Activated B cell treated with CpG ODN at 0.5 μM for 24 hours (primary cell): ENCODE data around the gene MGAT5. TPM values are rescaled to one million over a fixed set of nuclear protein-coding genes. Genes with fewer than 3 reads are reported as not detected.

ENCODE experiments used
- ATAC-seq: fragments of 200-7000 bp; cut with Tn5 transposase; one replicate; pipeline ENCODE4 v1.10.0; 2021; ENCODE audit warnings: low read depth, mild to moderate bottlenecking, moderate library complexity
- CTCF ChIA-PET: fragments of 350-600 bp; sonication (Branson Sonifier 250); formaldehyde crosslinking; loops from one replicate; lab custom pipeline; 2021; ENCODE audit warnings: antibody characterized with exemption; lab: Charles Lee
- POLR2A ChIA-PET: fragments of 350-600 bp; sonication (Branson Sonifier 250); formaldehyde crosslinking; loops from one replicate; lab custom pipeline; 2021; ENCODE audit warnings: antibody characterized with exemption; lab: Charles Lee
- DNase-seq: peaks from one replicate; pipeline ENCODE4 v3.0.0; 2022
- H3K27ac Mint-ChIP-seq: one replicate; pipeline ENCODE4 v1.8.0; 2020; ENCODE audit warnings: mixed read lengths
- H3K27me3 Mint-ChIP-seq: one replicate; pipeline ENCODE4 v1.8.0; 2021; ENCODE audit warnings: mixed read lengths
- H3K36me3 Mint-ChIP-seq: one replicate; pipeline ENCODE4 v1.8.0; 2021; ENCODE audit warnings: low read depth, mixed read lengths
- H3K4me1 Mint-ChIP-seq: one replicate; pipeline ENCODE4 v1.8.0; 2021; ENCODE audit warnings: mixed read lengths
- H3K4me3 Mint-ChIP-seq: one replicate; pipeline ENCODE4 v1.8.0; 2020; ENCODE audit warnings: mild to moderate bottlenecking, mixed read lengths
- H3K9me3 Mint-ChIP-seq: one replicate; pipeline ENCODE4 v1.8.0; 2020; ENCODE audit warnings: mixed read lengths
- CTCF ChIP-seq: fragments of 200-600 bp; IDR thresholded peaks from one replicate; pipeline ENCODE4 v1.8.0; 2022; ENCODE audit warnings: antibody characterized with exemption, mild to moderate bottlenecking
- intact Hi-C: fragments of 100-400 bp; cut with micrococcal nuclease; formaldehyde crosslinking; loops from one replicate; pipeline ENCODE4 v1.15.1; 2024
- total RNA-seq: library from RNA; stranded (reverse); gene quantifications from 2 replicates; pipeline ENCODE4 v1.2.3, GENCODE V29; 2022

MGAT5 gene
- total RNA-seq, 1 donor from 2014 or later, result 66.7 TPM

GRCh38 chr2:134420259-134420658 is 166.4 kb downstream of the MGAT5 start:
- CTCF ChIA-PET, result interaction anchor here (0.9 kb wide), 1 partner anchor 31 kb away, joined by 3 read pairs; no protein-coding TSS in a partner anchor
- POLR2A ChIA-PET, result no interaction called here
- H3K27ac Mint-ChIP-seq, result no peak overlapping the region
- H3K4me1 Mint-ChIP-seq, result no peaks in the 10 kb centered on the region
- intact Hi-C loops, result no loop called here
- H3K4me3 Mint-ChIP-seq, result no peak overlapping the region
- H3K36me3 Mint-ChIP-seq, result peaks cover 80% of the 10 kb centered on the region
- H3K27me3 Mint-ChIP-seq, result no peaks in the 10 kb centered on the region
- no peak for DNase-seq
- no peak for TF ChIP-seq CTCF
- H3K9me3 Mint-ChIP-seq, result no peaks in the 10 kb centered on the region
- ATAC-seq, result no peak

GRCh38 chr2:134420920-134421319 is 167.0 kb downstream of the MGAT5 start:
- H3K9me3 Mint-ChIP-seq, result no peaks in the 10 kb centered on the region
- H3K27me3 Mint-ChIP-seq, result no peaks in the 10 kb centered on the region
- H3K4me1 Mint-ChIP-seq, result peaks cover 2% of the 10 kb centered on the region
- peaks cover 80% of the 10 kb centered on the region for H3K36me3 Mint-ChIP-seq
- TF ChIP-seq CTCF, result no peak
- no peak overlapping the region for H3K4me3 Mint-ChIP-seq
- ChIA-PET CTCF (interaction anchor here (0.9 to 1.5 kb wide), 3 partner anchors 9 to 303 kb away, joined by 3 to 7 read pairs (median 4); no protein-coding TSS in a partner anchor), POLR2A (interaction anchor here (1.5 kb wide), 1 partner anchor 9 kb away, joined by 4 read pairs; no protein-coding TSS in a partner anchor)
- H3K27ac Mint-ChIP-seq, result no peak overlapping the region
- no peak for ATAC-seq
- DNase-seq, result no peak
- intact Hi-C loops, result no loop called here

- ChIA-PET CTCF (interaction anchor here (1.2 to 1.5 kb wide), 2 partner anchors 10 to 303 kb away, joined by 4 to 7 read pairs; no protein-coding TSS in a partner anchor), POLR2A (interaction anchor here (1.5 kb wide), 1 partner anchor 10 kb away, joined by 4 read pairs; no protein-coding TSS in a partner anchor)
- ATAC-seq, result no peak
- H3K4me1 Mint-ChIP-seq, result peaks cover 6% of the 10 kb centered on the region
- H3K9me3 Mint-ChIP-seq, result no peaks in the 10 kb centered on the region
- DNase-seq, result no peak
- no peak for TF ChIP-seq CTCF
- intact Hi-C loops, result no loop called here
- H3K27me3 Mint-ChIP-seq, result no peaks in the 10 kb centered on the region
- H3K4me3 Mint-ChIP-seq, result no peak overlapping the region
- H3K27ac Mint-ChIP-seq, result no peak overlapping the region
- H3K36me3 Mint-ChIP-seq, result peaks cover 82% of the 10 kb centered on the region
Observed at GRCh38 chr2:134421556-134422328, 167.9 kb downstream of the MGAT5 start.

GRCh38 chr2:134425724-134426496 is 172.0 kb downstream of the MGAT5 start:
- peaks cover 91% of the 10 kb centered on the region for H3K36me3 Mint-ChIP-seq
- H3K27ac Mint-ChIP-seq, result peak overlapping the region; percentile 84
- TF ChIP-seq CTCF, result no peak
- POLR2A ChIA-PET, result no interaction called here
- ATAC-seq (no peak), DNase-seq (no peak)
- intact Hi-C loops, result no loop called here
- no peaks in the 10 kb centered on the region for H3K9me3 Mint-ChIP-seq
- CTCF ChIA-PET, result no interaction called here
- no peaks in the 10 kb centered on the region for H3K27me3 Mint-ChIP-seq
- peaks cover 6% of the 10 kb centered on the region for H3K4me1 Mint-ChIP-seq
- no peak overlapping the region for H3K4me3 Mint-ChIP-seq

- no peak overlapping the region for H3K4me3 Mint-ChIP-seq
- no peaks in the 10 kb centered on the region for H3K9me3 Mint-ChIP-seq
- H3K36me3 Mint-ChIP-seq, result peaks cover 95% of the 10 kb centered on the region
- no peak for TF ChIP-seq CTCF
- intact Hi-C loops, result no loop called here
- CTCF ChIA-PET, result interaction anchor here (1.0 to 1.5 kb wide), 2 partner anchors 15 to 540 kb away, joined by 3 to 5 read pairs; no protein-coding TSS in a partner anchor
- H3K27ac Mint-ChIP-seq, result peak overlapping the region; percentile 84
- POLR2A ChIA-PET, result no interaction called here
- no peak for DNase-seq
- peaks cover 6% of the 10 kb centered on the region for H3K4me1 Mint-ChIP-seq
- H3K27me3 Mint-ChIP-seq, result no peaks in the 10 kb centered on the region
- no peak for ATAC-seq
Observed at GRCh38 chr2:134426721-134427120, 172.8 kb downstream of the MGAT5 start.
